IMR-90 (cell line): ENCODE results near the gene NGEF. TPM values are rescaled to one million over a fixed set of nuclear protein-coding genes. Genes with fewer than 3 reads are reported as not detected.

Experiments used
- ATAC-seq: fragments of 200-7000 bp; cut with Tn5 transposase; 2 replicates; pipeline ENCODE4 v1.9.1; 2020; ENCODE audit warnings: low read depth, mild to moderate bottlenecking, moderate library complexity
- BruUV-seq: library from RNA; stranded (reverse); fragments of 400-500 nt; replicated peaks from 2 replicates; lab custom pipeline; 2021; lab: Mats Ljungman, UMichigan
- CTCF ChIA-PET: fragments of 300-600 bp; formaldehyde crosslinking; extraction: SDS; loops from one replicate; lab custom pipeline; 2021; ENCODE audit warnings: antibody characterized with exemption; lab: Yijun Ruan, JAX
- POLR2A ChIA-PET: fragments of 300-600 bp; sonication (Branson Sonifier 250); formaldehyde crosslinking; loops from one replicate; lab custom pipeline; 2022; ENCODE audit warnings: antibody characterized with exemption; ENCODE audit not compliant: unreplicated experiment; lab: Charles Lee
- DNase-seq: peaks from one replicate; pipeline ENCODE4 v3.0.0; 2013
- H2AFZ ChIP-seq: replicated peaks from 2 replicates; pipeline ENCODE3; 2013; ENCODE audit warnings: low read length, mild to moderate bottlenecking; ENCODE audit not compliant: poor library complexity
- H2AK5ac ChIP-seq: 2 replicates; pipeline ENCODE4 v1.6.1; 2013; ENCODE audit warnings: low read depth, low read length, inconsistent platforms
- H2AK9ac ChIP-seq: replicated peaks from 2 replicates; pipeline ENCODE3; 2013; ENCODE audit warnings: mild to moderate bottlenecking, low read depth, low read length, moderate library complexity; ENCODE audit not compliant: poor library complexity
- H2BK120ac ChIP-seq: 2 replicates; pipeline ENCODE4 v1.6.1; 2013; ENCODE audit warnings: low read depth, low read length, inconsistent platforms
- H2BK15ac ChIP-seq: 3 replicates; pipeline ENCODE4 v1.6.1; 2013; ENCODE audit warnings: low read depth, low read length, inconsistent platforms
- H2BK20ac ChIP-seq: 2 replicates; pipeline ENCODE4 v1.6.1; 2013; ENCODE audit warnings: low read depth, mild to moderate bottlenecking, inconsistent platforms, low read length, moderate library complexity
- H2BK5ac ChIP-seq: 2 replicates; pipeline ENCODE4 v1.6.1; 2013; ENCODE audit warnings: mild to moderate bottlenecking, low read depth, low read length, inconsistent platforms; ENCODE audit not compliant: poor library complexity, severe bottlenecking
- H3K14ac ChIP-seq: replicated peaks from 2 replicates; pipeline ENCODE4 v1.6.1; 2013; ENCODE audit warnings: low read depth, low read length, inconsistent platforms
- H3K18ac ChIP-seq: 2 replicates; pipeline ENCODE4 v1.6.1; 2013; ENCODE audit warnings: low read depth, low read length, control low read depth
- H3K23ac ChIP-seq: 2 replicates; pipeline ENCODE4 v1.6.1; 2013; ENCODE audit warnings: low read depth, low read length, inconsistent platforms
- H3K27ac ChIP-seq: 2 replicates; pipeline ENCODE4 v1.5.1; 2013; ENCODE audit warnings: mild to moderate bottlenecking, control low read depth, low read length; ENCODE audit not compliant: insufficient read depth
- H3K27me3 ChIP-seq: 2 replicates; pipeline ENCODE4 v1.6.1; 2013; ENCODE audit warnings: low read length; ENCODE audit not compliant: control insufficient read depth, insufficient read depth
- H3K36me3 ChIP-seq: 2 replicates; pipeline ENCODE4 v1.6.1; 2013; ENCODE audit warnings: low read length, mixed read lengths; ENCODE audit not compliant: control insufficient read depth, insufficient read depth
- H3K4ac ChIP-seq: 2 replicates; pipeline ENCODE4 v1.6.1; 2013; ENCODE audit warnings: low read depth, low read length, inconsistent platforms
- H3K4me1 ChIP-seq: 2 replicates; pipeline ENCODE4 v1.6.1; 2013; ENCODE audit warnings: low read length, mixed read lengths; ENCODE audit not compliant: control insufficient read depth, insufficient read depth
- H3K4me2 ChIP-seq: 2 replicates; pipeline ENCODE4 v1.6.1; 2013; ENCODE audit warnings: low read depth, mild to moderate bottlenecking, control low read depth, low read length, moderate library complexity
- H3K4me3 ChIP-seq: 2 replicates; pipeline ENCODE4 v1.5.1; 2013; ENCODE audit warnings: low read depth, mild to moderate bottlenecking, control low read depth, low read length, moderate library complexity; ENCODE audit not compliant: insufficient read depth
- H3K56ac ChIP-seq: 2 replicates; pipeline ENCODE4 v1.6.1; 2013; ENCODE audit warnings: low read length, inconsistent platforms; ENCODE audit not compliant: insufficient read depth; ENCODE audit errors: extremely low read depth
- H3K79me1 ChIP-seq, 2 experiments: 2 replicates each; pipeline ENCODE4 v1.6.1; 2013; ENCODE audit warnings: low read length in 2 of 2, inconsistent platforms in 1 of 2, low read depth in 1 of 2
- H3K9ac ChIP-seq: 2 replicates; pipeline ENCODE4 v1.6.1; 2013; ENCODE audit warnings: low read depth, low read length, control low read depth
- H3K9me1 ChIP-seq: 2 replicates; pipeline ENCODE4 v1.6.1; 2013; ENCODE audit warnings: low read length, inconsistent platforms; ENCODE audit not compliant: insufficient read depth
- H3K9me3 ChIP-seq: 2 replicates; pipeline ENCODE4 v1.6.1; 2013; ENCODE audit warnings: low read length; ENCODE audit not compliant: control insufficient read depth, insufficient read depth
- H4K20me1 ChIP-seq: 2 replicates; pipeline ENCODE4 v1.6.1; 2013; ENCODE audit warnings: low read length, inconsistent platforms; ENCODE audit not compliant: insufficient read depth
- H4K5ac ChIP-seq: 2 replicates; pipeline ENCODE4 v1.6.1; 2013; ENCODE audit warnings: mild to moderate bottlenecking, low read depth, low read length, control low read depth
- H4K8ac ChIP-seq, 2 experiments: 2 replicates each; pipeline ENCODE4 v1.6.1; 2013; ENCODE audit warnings: low read depth in 2 of 2, low read length in 2 of 2, control low read depth in 1 of 2, inconsistent platforms in 1 of 2
- H4K91ac ChIP-seq: 2 replicates; pipeline ENCODE4 v1.6.1; 2013; ENCODE audit warnings: low read depth, low read length, inconsistent platforms; ENCODE audit not compliant: insufficient read depth
- BHLHE40 ChIP-seq: fragments of 150-350 bp; IDR thresholded peaks from 2 replicates; pipeline ENCODE4 v1.6.1; 2016; ENCODE audit warnings: mild to moderate bottlenecking, low read depth, low read length
- CEBPB ChIP-seq: IDR thresholded peaks from 2 replicates; pipeline ENCODE4 v1.6.1; 2012; ENCODE audit warnings: low read depth, low read length, improper control_type of control experiment
- FOS ChIP-seq: fragments of 150-350 bp; IDR thresholded peaks from 2 replicates; pipeline ENCODE4 v1.6.1; 2016; ENCODE audit warnings: low read depth, low read length
- MAFK ChIP-seq: IDR thresholded peaks from 2 replicates; pipeline ENCODE4 v1.6.1; 2012; ENCODE audit warnings: low read depth, low read length, improper control_type of control experiment
- MAZ ChIP-seq: IDR thresholded peaks from 2 replicates; pipeline ENCODE4 v1.6.1; 2012; ENCODE audit warnings: low read depth, mild to moderate bottlenecking, low read length, improper control_type of control experiment, moderate library complexity, borderline replicate concordance
- MXI1 ChIP-seq: IDR thresholded peaks from 2 replicates; pipeline ENCODE4 v1.6.1; 2012; ENCODE audit warnings: low read depth, mild to moderate bottlenecking, low read length, moderate library complexity, borderline replicate concordance
- NFE2L2 ChIP-seq: fragments of 150-350 bp; IDR thresholded peaks from 2 replicates; pipeline ENCODE4 v1.6.1; 2016; ENCODE audit warnings: low read depth, mild to moderate bottlenecking, low read length
- POLR2A ChIP-seq: IDR thresholded peaks from 2 replicates; pipeline ENCODE4 v1.6.1; 2012; ENCODE audit warnings: mild to moderate bottlenecking, low read depth, low read length
- RAD21 ChIP-seq: IDR thresholded peaks from 2 replicates; pipeline ENCODE4 v1.6.1; 2012; ENCODE audit warnings: low read length, improper control_type of control experiment
- RFX5 ChIP-seq: IDR thresholded peaks from 2 replicates; pipeline ENCODE4 v1.8.0; 2012; ENCODE audit warnings: low read depth, mild to moderate bottlenecking, low read length, moderate library complexity
- SMC3 ChIP-seq: fragments of 150-350 bp; IDR thresholded peaks from 2 replicates; pipeline ENCODE4 v1.6.1; 2016; ENCODE audit warnings: low read depth, mild to moderate bottlenecking, antibody characterized with exemption, low read length, moderate library complexity
- dilution Hi-C: fragments of 300-500 bp; cut with HindIII; formaldehyde crosslinking; loops from one replicate; pipeline ENCODE4 v1.14.3; 2018; ENCODE audit warnings: low sequenced_read_pairs; ENCODE audit not compliant: unreplicated experiment
- in situ Hi-C: fragments of 300-500 bp; cut with MboI; formaldehyde crosslinking; loops from 3 replicates; pipeline ENCODE4 v1.14.3; 2019; ENCODE audit warnings: low sequenced_read_pairs, inconsistent platforms, mixed read lengths
- intact Hi-C: fragments of 100-400 bp; cut with micrococcal nuclease; formaldehyde crosslinking; loops from 2 replicates; pipeline ENCODE4 v1.10.0; 2022
- polyA plus RNA-seq, 3 experiments: library from polyadenylated mRNA; depleted of rRNA; stranded (reverse); fragments of >200 nt; gene quantifications; 2 replicates each; pipeline ENCODE4 v1.2.3, GENCODE V29; 2012; ENCODE audit warnings: low replicate concordance in 1 of 3
- total RNA-seq: library from RNA; depleted of rRNA; stranded (reverse); fragments of >200 nt; gene quantifications from 2 replicates; pipeline ENCODE4 v1.2.3, GENCODE V29; 2012
- TF ChIP-seq, protein P1 (sequence below): fragments of 150-350 bp; IDR thresholded peaks from 2 replicates; pipeline ENCODE4 v1.6.1; 2016; ENCODE audit warnings: low read depth, mild to moderate bottlenecking, low read length, moderate library complexity, borderline replicate concordance
- TF ChIP-seq, protein P2 (sequence below): conservative IDR thresholded peaks from 2 replicates; pipeline ENCODE4 v1.5.1; 2012; ENCODE audit warnings: mild to moderate bottlenecking, low read depth, low read length, improper control_type of control experiment

NGEF gene
- total and polyA plus RNA-seq, 2 of the 4 experiments (the other 2 are of a cell fraction): 1.1 to 1.7 TPM

- TF ChIP-seq, protein P1, sequence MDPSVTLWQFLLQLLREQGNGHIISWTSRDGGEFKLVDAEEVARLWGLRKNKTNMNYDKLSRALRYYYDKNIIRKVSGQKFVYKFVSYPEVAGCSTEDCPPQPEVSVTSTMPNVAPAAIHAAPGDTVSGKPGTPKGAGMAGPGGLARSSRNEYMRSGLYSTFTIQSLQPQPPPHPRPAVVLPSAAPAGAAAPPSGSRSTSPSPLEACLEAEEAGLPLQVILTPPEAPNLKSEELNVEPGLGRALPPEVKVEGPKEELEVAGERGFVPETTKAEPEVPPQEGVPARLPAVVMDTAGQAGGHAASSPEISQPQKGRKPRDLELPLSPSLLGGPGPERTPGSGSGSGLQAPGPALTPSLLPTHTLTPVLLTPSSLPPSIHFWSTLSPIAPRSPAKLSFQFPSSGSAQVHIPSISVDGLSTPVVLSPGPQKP: no peak
Measured at GRCh38 chr2:232896720-232897597, 116.1 kb downstream of the NGEF start (continued).

DNA sequence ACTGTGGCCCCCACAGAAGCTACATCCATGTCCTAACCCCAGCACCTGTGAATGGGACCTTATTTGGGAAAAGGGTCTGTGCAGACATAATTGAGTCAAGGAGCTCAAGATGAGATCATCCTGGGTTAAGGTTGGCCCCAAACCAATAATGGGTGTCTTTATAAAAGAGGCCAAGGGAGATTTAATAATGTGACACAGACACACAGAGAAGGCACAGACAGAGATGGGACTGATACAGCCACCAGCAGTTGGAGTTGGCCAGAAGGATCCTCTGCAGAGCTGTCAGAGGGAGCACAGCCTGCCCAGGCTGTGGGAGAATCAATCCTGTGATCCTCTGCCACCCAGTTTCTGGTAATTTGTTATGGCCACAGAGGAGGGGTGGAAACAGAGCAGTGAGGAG is 116.9 kb downstream of the NGEF start:
- CTCF ChIA-PET: no interaction called here
- intact Hi-C loops: no loop called here
- TF ChIP-seq NFE2L2 (no peak), BHLHE40 (no peak), MAFK (no peak), RAD21 (no peak), MXI1 (no peak), POLR2A (no peak), CEBPB (no peak), RFX5 (no peak), MAZ (no peak), SMC3 (no peak), FOS (no peak)
- TF ChIP-seq, protein P1: no peak
- TF ChIP-seq, protein P2, sequence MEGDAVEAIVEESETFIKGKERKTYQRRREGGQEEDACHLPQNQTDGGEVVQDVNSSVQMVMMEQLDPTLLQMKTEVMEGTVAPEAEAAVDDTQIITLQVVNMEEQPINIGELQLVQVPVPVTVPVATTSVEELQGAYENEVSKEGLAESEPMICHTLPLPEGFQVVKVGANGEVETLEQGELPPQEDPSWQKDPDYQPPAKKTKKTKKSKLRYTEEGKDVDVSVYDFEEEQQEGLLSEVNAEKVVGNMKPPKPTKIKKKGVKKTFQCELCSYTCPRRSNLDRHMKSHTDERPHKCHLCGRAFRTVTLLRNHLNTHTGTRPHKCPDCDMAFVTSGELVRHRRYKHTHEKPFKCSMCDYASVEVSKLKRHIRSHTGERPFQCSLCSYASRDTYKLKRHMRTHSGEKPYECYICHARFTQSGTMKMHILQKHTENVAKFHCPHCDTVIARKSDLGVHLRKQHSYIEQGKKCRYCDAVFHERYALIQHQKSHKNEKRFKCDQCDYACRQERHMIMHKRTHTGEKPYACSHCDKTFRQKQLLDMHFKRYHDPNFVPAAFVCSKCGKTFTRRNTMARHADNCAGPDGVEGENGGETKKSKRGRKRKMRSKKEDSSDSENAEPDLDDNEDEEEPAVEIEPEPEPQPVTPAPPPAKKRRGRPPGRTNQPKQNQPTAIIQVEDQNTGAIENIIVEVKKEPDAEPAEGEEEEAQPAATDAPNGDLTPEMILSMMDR: no peak

More for the DNA sequence above, 116.9 kb downstream of the NGEF start:
- Histone ChIP-seq H3K18ac (no peak overlapping the region), H3K23ac (no peak overlapping the region), H3K4me2 (no peak overlapping the region), H4K20me1 (no peaks in the 10 kb centered on the region), H2BK120ac (no peak overlapping the region), H3K4me1 (peaks cover 1% of the 10 kb centered on the region; the same call in 1 of the 2 replicates), H3K9me1 (0 out of 2 replicates have a peak, but pooled peaks cover 5% of the 10 kb centered on the region), H3K27me3 (no peaks in the 10 kb centered on the region; the same call in 1 of the 2 replicates), H3K4me3 (no peak overlapping the region), H3K9me3 (no peaks in the 10 kb centered on the region), H3K27ac (no peak overlapping the region), H4K91ac (no peak overlapping the region), H2AFZ (no peak overlapping the region), H3K36me3 (no peaks in the 10 kb centered on the region), H3K4ac (no peak overlapping the region), H2AK5ac (no peak overlapping the region), H4K8ac (no peak overlapping the region), H2BK20ac (no peak overlapping the region), H4K5ac (no peak overlapping the region), H3K56ac (no peak overlapping the region), H3K9ac (no peak overlapping the region), H2AK9ac (no peak overlapping the region), H3K79me1 (no peaks in the 10 kb centered on the region), H2BK5ac (no peak overlapping the region), H2BK15ac (no peak overlapping the region), H3K14ac (no peak overlapping the region)
- dilution Hi-C loops: no loop called here
- in situ Hi-C loops: no loop called here
- no peak for ATAC-seq
- BruUV-seq: no TSS peak
- POLR2A ChIA-PET: no interaction called here
- DNase-seq: no peak
